Left cardiac atrium (tissue), 4 donors: Measurements from ENCODE around the gene BLVRB. TPM values are rescaled to one million over a fixed set of nuclear protein-coding genes. Genes with fewer than 3 reads are reported as not detected.
A peak's percentile ranks its signal among the peaks of the same experiment; 100 is the strongest.
"Not testable (repeated sequence)": the region's sequence is repeated elsewhere in the genome, so short reads cannot be mapped to it uniquely, and the experiment has no call there.

ENCODE experiments used
- ATAC-seq, 2 donors: fragments of 200-7000 bp; cut with Tn5 transposase; one replicate each; pipeline ENCODE4 v1.9.1; 2020; ENCODE audit warnings: mild to moderate bottlenecking in 2 of 2, moderate library complexity in 2 of 2
- DNase-seq: peaks from one replicate; pipeline ENCODE4 v3.0.0-alpha.2; 2020
- intact Hi-C, 2 donors: fragments of 100-400 bp; cut with DNase I; formaldehyde crosslinking; loops; one replicate each; pipeline versions ENCODE4 v1.14.1 to v1.15.1; 2022 to 2023
- total RNA-seq, 2 donors: library from RNA; stranded (reverse); fragmentation: NEBNext Ultra II Directional; extraction: Animal tissue kit (Norgen Biotek cat#: 25700); gene quantifications; one replicate each; pipeline ENCODE4 v1.2.1, GENCODE V29; 2021
- donor health status: DM: no; HTN: yes; CAD: no.
- donor health status: DM: no; HTN: yes; CAD: no; lungs with severe emphysema.
- donor health status: DM: yes; HTN: yes; CAD: no.
- donor health status: Dilated cardiomyopathy.

BLVRB gene
- total RNA-seq, 2 donors from 2014 or later = 72.7 to 112 TPM

- no peak for DNase-seq
- intact Hi-C loops = no loop called here
- ATAC-seq = no peak
These were observed 28.8 kb upstream of the BLVRB start for GRCh38 chr19:40494191-40494838.

GRCh38 chr19:40493778-40494177 is 28.2 kb upstream of the BLVRB start:
- ATAC-seq (no peak), DNase-seq (no peak)
- intact Hi-C loops = no loop called here

- intact Hi-C loops = no loop called here
- no peak for ATAC-seq
These were observed 26.7 kb upstream of the BLVRB start for GRCh38 chr19:40492274-40492673.

GRCh38 chr19:40489882-40490230 is 24.3 kb upstream of the BLVRB start:
- intact Hi-C loops = no loop called here
- DNase-seq = no peak
- ATAC-seq = no peak

More at GRCh38 chr19:40492274-40492673, 26.7 kb upstream of the BLVRB start:
- DNase-seq = no peak

GRCh38 chr19:40486017-40486416 is 20.5 kb upstream of the BLVRB start:
- intact Hi-C loops = no loop called here
- DNase-seq (no peak), ATAC-seq (no peak)

GRCh38 chr19:40475878-40476644 is 10.5 kb upstream of the BLVRB start:
- intact Hi-C loops, DNase-seq, ATAC-seq: not testable (repeated sequence)

- no peak for ATAC-seq
- intact Hi-C loops = no loop called here
- no peak for DNase-seq
These were observed 9.2 kb upstream of the BLVRB start for GRCh38 chr19:40474737-40475136.

- intact Hi-C loops = no loop called here
- DNase-seq = no peak
These were observed 7.0 kb upstream of the BLVRB start for GRCh38 chr19:40472516-40472915.

GRCh38 chr19:40471111-40471510 is 5.6 kb upstream of the BLVRB start:
- DNase-seq = no peak

More at GRCh38 chr19:40472516-40472915, 7.0 kb upstream of the BLVRB start:
- ATAC-seq = no peak

GRCh38 chr19:40469011-40469410 is 3.5 kb upstream of the BLVRB start:
- intact Hi-C loops = loop anchor here in 1 of 2 donors (5.0 kb wide), 1 partner anchor 133 kb away; the partner anchor contains the start of gene LTBP4
- no peak for ATAC-seq
- DNase-seq = no peak

More at GRCh38 chr19:40471111-40471510, 5.6 kb upstream of the BLVRB start:
- intact Hi-C loops = no loop called here
- no peak for ATAC-seq

GRCh38 chr19:40466985-40467734 is 1.6 kb upstream of the BLVRB start, which contains the start of gene SPTBN4:
TSS of gene SPTBN4 (plus strand) at chr19:40467001. CDS start at chr19:40472622, 5,621 bp downstream.
- no peak for DNase-seq
- intact Hi-C loops = loop anchor here in 1 of 2 donors (5.0 kb wide), 1 partner anchor 135 kb away; the partner anchor contains the start of gene LTBP4
- ATAC-seq = peak in 1 of 2 donors; percentile 2

GRCh38 chr19:40466219-40466984 is 857 bp upstream of the BLVRB start:
- peak in 1 of 2 donors; percentile 5 for ATAC-seq
- DNase-seq = peak; percentile 45

GRCh38 chr19:40465025-40465556 is 454 bp downstream of the BLVRB start:
- no peak for DNase-seq
- peak; percentile 9 to 21 for ATAC-seq
- intact Hi-C loops = loop anchor here in 1 of 2 donors (5.0 kb wide), 1 partner anchor 137 kb away; the partner anchor contains the start of gene LTBP4

More at GRCh38 chr19:40466219-40466984, 857 bp upstream of the BLVRB start:
- intact Hi-C loops = loop anchor here in 1 of 2 donors (5.0 kb wide), 1 partner anchor 136 kb away; the partner anchor contains the start of gene LTBP4

GRCh38 chr19:40464059-40465024 is 1.2 kb downstream of the BLVRB start:
- ATAC-seq (peak in 1 of 2 donors; percentile 45), DNase-seq (peak; percentile 87)
- intact Hi-C loops = loop anchor here in 1 of 2 donors (5.0 kb wide), 1 partner anchor 138 kb away; the partner anchor contains the start of gene LTBP4

GRCh38 chr19:40463587-40464037 is 1.9 kb downstream of the BLVRB start:
- intact Hi-C loops, DNase-seq, ATAC-seq: not testable (repeated sequence)

- intact Hi-C loops = no loop called here
- ATAC-seq = no peak
- DNase-seq = peak; percentile 39
These were observed 3.8 kb downstream of the BLVRB start for GRCh38 chr19:40461669-40462221.

GRCh38 chr19:40460185-40460584 is 5.4 kb downstream of the BLVRB start:
- intact Hi-C loops = no loop called here
- DNase-seq (no peak), ATAC-seq (no peak)
